SK-N-SH (cell line): Measurements from ENCODE around the gene ABCG1. TPM values are rescaled to one million over a fixed set of nuclear protein-coding genes. Genes with fewer than 3 reads are reported as not detected.

Experiments
- CTCF ChIA-PET: fragments of 300-600, 350-600 bp; formaldehyde crosslinking; extraction: SDS; loops from one replicate; lab custom pipeline; 2021; lab: Yijun Ruan, JAX
- POLR2A ChIA-PET: fragments of 350-600 bp; sonication (Branson Sonifier 250); formaldehyde crosslinking; extraction: SDS; loops from one replicate; lab custom pipeline; 2020; ENCODE audit warnings: antibody characterized with exemption, inconsistent platforms; lab: Yijun Ruan, JAX
- DNase-seq: peaks from one replicate; pipeline ENCODE4 v3.0.0; 2012
- H2AFZ ChIP-seq: fragments of 200-600 bp; sonication (generic); 2 replicates; pipeline ENCODE4 v1.8.1; 2016; ENCODE audit warnings: antibody characterized with exemption, mild to moderate bottlenecking, low read depth
- H3F3A ChIP-seq: fragments of 200-600 bp; sonication (generic); replicated peaks from 2 replicates; pipeline ENCODE3; 2016; ENCODE audit warnings: antibody characterized with exemption, mild to moderate bottlenecking; ENCODE audit not compliant: insufficient read depth
- H3K27ac ChIP-seq, 2 experiments: fragments of 200-500 bp in 1 of 2; fragments of 200-600 bp in 1 of 2; sonication (Bioruptor generic) in 1 of 2; sonication (generic), shearing (Covaris generic) in 1 of 2; 2 replicates each; pipeline versions ENCODE4 v1.5.1 to v1.6.1; 2014 to 2016; ENCODE audit warnings: low read depth in 2 of 2, inconsistent platforms in 1 of 2, low read length in 1 of 2, mild to moderate bottlenecking in 1 of 2, mixed read lengths in 1 of 2
- H3K27me3 ChIP-seq: fragments of 200-600 bp; sonication (generic), shearing (Covaris generic); 2 replicates; pipeline ENCODE4 v1.6.1; 2016; ENCODE audit warnings: mixed run types; ENCODE audit not compliant: insufficient read depth
- H3K36me3 ChIP-seq, 2 experiments: fragments of 200-500 bp in 1 of 2; fragments of 200-600 bp in 1 of 2; sonication (Bioruptor generic) in 1 of 2; sonication (generic) in 1 of 2; replicated peaks in 1 of 2; 2 replicates each; pipeline versions ENCODE3 to v1.5.1; 2014 to 2016; ENCODE audit warnings: low read length in 1 of 2, mild to moderate bottlenecking in 1 of 2; ENCODE audit not compliant: insufficient read depth in 2 of 2, control insufficient read depth in 1 of 2
- H3K4me1 ChIP-seq, 2 experiments: fragments of 200-500 bp in 1 of 2; fragments of 200-600 bp in 1 of 2; sonication (Bioruptor generic) in 1 of 2; sonication (generic), shearing (Covaris generic) in 1 of 2; 2 replicates each; pipeline versions ENCODE4 v1.5.1 to v1.6.1; 2014 to 2016; ENCODE audit warnings: low read depth in 1 of 2, low read length in 1 of 2, mixed run types in 1 of 2; ENCODE audit not compliant: insufficient read depth in 2 of 2, control insufficient read depth in 1 of 2
- H3K4me2 ChIP-seq: fragments of 200-600 bp; sonication (generic), shearing (Covaris generic); 2 replicates; pipeline ENCODE4 v1.6.1; 2017; ENCODE audit warnings: mixed run types
- H3K4me3 ChIP-seq, 2 experiments: fragments of 200-500 bp in 1 of 2; fragments of 200-600 bp in 1 of 2; sonication (Bioruptor generic) in 1 of 2; sonication (generic), shearing (Covaris generic) in 1 of 2; 2 replicates each; pipeline versions ENCODE4 v1.5.1 to v1.8.1; 2014 to 2016; ENCODE audit warnings: low read depth in 2 of 2, inconsistent platforms in 1 of 2, low read length in 1 of 2, mild to moderate bottlenecking in 1 of 2, mixed read lengths in 1 of 2, moderate library complexity in 1 of 2
- H3K79me2 ChIP-seq: fragments of 200-600 bp; sonication (generic); 2 replicates; pipeline ENCODE4 v1.8.1; 2017; ENCODE audit warnings: mild to moderate bottlenecking; ENCODE audit not compliant: insufficient read depth
- H3K9ac ChIP-seq: fragments of 200-600 bp; sonication (generic); 2 replicates; pipeline ENCODE4 v1.6.1; 2017; ENCODE audit warnings: mixed run types
- H3K9me2 ChIP-seq: fragments of 200-600 bp; sonication (generic); 2 replicates; pipeline ENCODE4 v1.6.1; 2017; ENCODE audit warnings: mixed run types
- H3K9me3 ChIP-seq: fragments of 200-600 bp; sonication (generic); 2 replicates; pipeline ENCODE4 v1.6.1; 2017; ENCODE audit warnings: mixed run types, mild to moderate bottlenecking, moderate library complexity
- H4K20me1 ChIP-seq: fragments of 200-600 bp; sonication (generic); 2 replicates; pipeline ENCODE4 v1.6.1; 2017; ENCODE audit warnings: mild to moderate bottlenecking, mixed run types; ENCODE audit not compliant: insufficient read depth
- CHD2 ChIP-seq: fragments of 150-350 bp; IDR thresholded peaks from 2 replicates; pipeline ENCODE4 v1.6.1; 2018; ENCODE audit warnings: low read length; ENCODE audit not compliant: partially characterized antibody
- EP300 ChIP-seq, 2 experiments: IDR thresholded peaks; 2 replicates each; pipeline versions ENCODE4 v1.4.0 to v1.6.1; 2012; ENCODE audit warnings: borderline replicate concordance in 1 of 2, low read depth in 1 of 2, low read length in 1 of 2
- FOXM1 ChIP-seq: IDR thresholded peaks from 2 replicates; pipeline ENCODE4 v1.4.0; 2012; ENCODE audit warnings: low read depth, mild to moderate bottlenecking
- MEF2A ChIP-seq: IDR thresholded peaks from 2 replicates; pipeline ENCODE4 v1.4.0; 2012; ENCODE audit warnings: low read depth, borderline replicate concordance
- NRF1 ChIP-seq: IDR thresholded peaks from 2 replicates; pipeline ENCODE4 v1.6.1; 2012; ENCODE audit warnings: low read depth, mild to moderate bottlenecking, low read length
- POLR2AphosphoS5 ChIP-seq: IDR thresholded peaks from 2 replicates; pipeline ENCODE4 v1.6.1; 2012; ENCODE audit warnings: low read depth, low read length
- RCOR1 ChIP-seq: fragments of 150-350 bp; IDR thresholded peaks from 2 replicates; pipeline ENCODE4 v1.6.1; 2017; ENCODE audit warnings: antibody characterized with exemption, low read length
- REST ChIP-seq: IDR thresholded peaks from 2 replicates; pipeline ENCODE4 v1.6.1; 2012; ENCODE audit warnings: mild to moderate bottlenecking, low read depth, low read length, moderate library complexity
- RFX5 ChIP-seq: IDR thresholded peaks from 2 replicates; pipeline ENCODE4 v1.6.1; 2012; ENCODE audit warnings: mild to moderate bottlenecking, improper control_type of control experiment, low read length
- RXRA ChIP-seq: IDR thresholded peaks from 2 replicates; pipeline ENCODE4 v1.4.0; 2012; ENCODE audit warnings: low read depth, mild to moderate bottlenecking, borderline replicate concordance
- SIN3A ChIP-seq: IDR thresholded peaks from 2 replicates; pipeline ENCODE4 v1.6.1; 2012; ENCODE audit warnings: low read depth, mild to moderate bottlenecking, low read length, moderate library complexity, borderline replicate concordance
- SMC3 ChIP-seq: IDR thresholded peaks from 2 replicates; pipeline ENCODE4 v1.6.1; 2012; ENCODE audit warnings: low read depth, low read length, improper control_type of control experiment
- TAF1 ChIP-seq: IDR thresholded peaks from 2 replicates; pipeline ENCODE4 v1.6.1; 2012; ENCODE audit warnings: low read depth, mild to moderate bottlenecking, low read length, moderate library complexity, borderline replicate concordance
- TEAD4 ChIP-seq: IDR thresholded peaks from 2 replicates; pipeline ENCODE4 v1.4.0; 2012; ENCODE audit warnings: mild to moderate bottlenecking, borderline replicate concordance; ENCODE audit not compliant: insufficient read depth
- ZBTB33 ChIP-seq: IDR thresholded peaks from 2 replicates; pipeline ENCODE4 v1.4.0; 2012; ENCODE audit warnings: low read depth, borderline replicate concordance
- WGBS: methylation state at CpG from one replicate; pipeline ENCODE4 v1.1.6; 2017; ENCODE audit warnings: low lambda C conversion rate; 5-methylcytosine and 5-hydroxymethylcytosine counted together
- polyA plus RNA-seq, 3 experiments: library from polyadenylated mRNA; depleted of rRNA; stranded (reverse); fragments of >200 nt; gene quantifications; 2 replicates each; pipeline ENCODE4 v1.2.3, GENCODE V29; 2012
- TF ChIP-seq, protein P1 (sequence below): fragments of 150-350 bp; IDR thresholded peaks from 2 replicates; pipeline ENCODE4 v1.6.1; 2017; ENCODE audit warnings: antibody characterized with exemption, low read length, low read depth, borderline replicate concordance

ABCG1 gene
- polyA plus RNA-seq, 1 of the 3 experiments (the other 2 are of a cell fraction) = 0.07 TPM

DNA sequence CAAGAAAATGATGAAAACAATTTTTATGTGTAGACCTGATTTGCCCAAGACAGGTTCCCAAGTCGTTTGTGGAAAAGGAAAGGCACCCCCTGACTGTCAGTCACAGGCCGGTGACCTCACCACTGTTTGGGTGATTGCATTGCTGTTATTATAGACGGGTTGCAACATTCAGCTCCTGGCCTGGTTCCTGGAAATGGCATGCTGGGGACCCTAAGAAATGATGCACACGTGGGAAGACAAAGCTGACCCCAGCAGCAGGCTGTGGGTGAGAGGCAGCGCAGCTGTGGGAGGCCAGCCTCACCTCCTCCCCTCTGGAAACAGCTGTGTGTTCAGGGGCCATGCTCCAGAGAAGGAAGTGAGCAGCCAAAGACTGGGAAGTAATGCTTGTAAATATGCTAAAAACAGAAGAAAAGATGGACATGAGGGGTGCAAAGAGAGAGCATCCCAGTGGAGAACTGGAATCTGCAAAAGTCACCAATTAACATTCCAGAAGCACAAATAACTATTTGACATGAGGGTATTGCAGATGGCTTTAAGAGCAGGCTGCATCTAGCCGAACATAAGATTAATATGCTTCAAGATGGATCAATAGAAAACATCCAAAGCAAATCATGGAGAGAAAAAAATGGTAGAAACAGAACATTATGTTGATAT, 23.4 kb upstream of the ABCG1 start:
- H2AFZ ChIP-seq = no peak overlapping the region
- no peak for TF ChIP-seq NRF1
- H3K9me2 ChIP-seq = no peaks in the 10 kb centered on the region
- no peak overlapping the region for H3K4me3 ChIP-seq
- H3K27me3 ChIP-seq = no peaks in the 10 kb centered on the region
- DNase-seq = no peak
- ChIA-PET POLR2A (no interaction called here), CTCF (no interaction called here)
- no peaks in the 10 kb centered on the region for H3K79me2 ChIP-seq
- 33% methylated on average over 6 of the region's 6 CpGs for WGBS
- H4K20me1 ChIP-seq = no peaks in the 10 kb centered on the region
- H3K9me3 ChIP-seq = no peaks in the 10 kb centered on the region
- H3K27ac ChIP-seq = no peak overlapping the region
- peaks cover 0 to 8% of the 10 kb centered on the region in 2 experiments; a peak in 2 of 4 replicates for H3K4me1 ChIP-seq
- no peaks in the 10 kb centered on the region for H3F3A ChIP-seq
- H3K4me2 ChIP-seq = no peak overlapping the region
- H3K9ac ChIP-seq = no peak overlapping the region
- no peaks in the 10 kb centered on the region for H3K36me3 ChIP-seq

- Histone ChIP-seq H3K9me2 (no peaks in the 10 kb centered on the region), H3K4me3 (no peak overlapping the region), H3K9ac (no peak overlapping the region), H3K9me3 (no peaks in the 10 kb centered on the region), H3K36me3 (no peaks in the 10 kb centered on the region), H3K4me1 (peaks cover 0 to 6% of the 10 kb centered on the region in 2 experiments; a peak in 2 of 4 replicates), H3K79me2 (no peaks in the 10 kb centered on the region), H3K4me2 (no peak overlapping the region), H2AFZ (no peak overlapping the region), H3K27me3 (no peaks in the 10 kb centered on the region), H3F3A (no peaks in the 10 kb centered on the region), H3K27ac (peak overlapping the region in 1 of 2 experiments; percentile 53; a peak in 1 of 4 replicates), H4K20me1 (no peaks in the 10 kb centered on the region)
- POLR2A ChIA-PET = no interaction called here
- 20% methylated on average over 5 of the region's 5 CpGs for WGBS
- no peak for DNase-seq
- CTCF ChIA-PET = interaction anchor here (1.2 kb wide), 2 partner anchors 39 to 54 kb away, joined by 4 to 5 read pairs; no protein-coding TSS in a partner anchor
- TF ChIP-seq CHD2 = no peak
- no peak for TF ChIP-seq EP300 (IDR thresholded peaks at IDR 0.05; ENCODE audit: borderline replicate concordance in 1 of 2, low read depth in 1 of 2, low read length in 1 of 2)
- TF ChIP-seq RXRA = no peak
- no peak for TF ChIP-seq POLR2AphosphoS5
- no peak for TF ChIP-seq MEF2A
- TF ChIP-seq SMC3 = no peak
- TF ChIP-seq SIN3A = no peak
- no peak for TF ChIP-seq ZBTB33
- TF ChIP-seq, protein P1, sequence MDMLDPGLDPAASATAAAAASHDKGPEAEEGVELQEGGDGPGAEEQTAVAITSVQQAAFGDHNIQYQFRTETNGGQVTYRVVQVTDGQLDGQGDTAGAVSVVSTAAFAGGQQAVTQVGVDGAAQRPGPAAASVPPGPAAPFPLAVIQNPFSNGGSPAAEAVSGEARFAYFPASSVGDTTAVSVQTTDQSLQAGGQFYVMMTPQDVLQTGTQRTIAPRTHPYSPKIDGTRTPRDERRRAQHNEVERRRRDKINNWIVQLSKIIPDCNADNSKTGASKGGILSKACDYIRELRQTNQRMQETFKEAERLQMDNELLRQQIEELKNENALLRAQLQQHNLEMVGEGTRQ = no peak
- TF ChIP-seq TAF1 = no peak
- no peak for TF ChIP-seq RFX5
- no peak for TF ChIP-seq RCOR1
- TF ChIP-seq FOXM1 = no peak
- TF ChIP-seq REST = no peak
- TF ChIP-seq TEAD4 = no peak
- TF ChIP-seq, all 33 proteins: peak for 0
Measured at GRCh38 chr21:42198929-42199867, 19.7 kb upstream of the ABCG1 start.
